GM21515 (cell line): ENCODE results near the gene MCF2.

ENCODE experiments used
- ATAC-seq: cut with Tn5 transposase; IDR thresholded peaks from one replicate; pipeline ENCODE4 v1.9.1; 2021; ENCODE audit not compliant: unreplicated experiment

MCF2 gene

DNA sequence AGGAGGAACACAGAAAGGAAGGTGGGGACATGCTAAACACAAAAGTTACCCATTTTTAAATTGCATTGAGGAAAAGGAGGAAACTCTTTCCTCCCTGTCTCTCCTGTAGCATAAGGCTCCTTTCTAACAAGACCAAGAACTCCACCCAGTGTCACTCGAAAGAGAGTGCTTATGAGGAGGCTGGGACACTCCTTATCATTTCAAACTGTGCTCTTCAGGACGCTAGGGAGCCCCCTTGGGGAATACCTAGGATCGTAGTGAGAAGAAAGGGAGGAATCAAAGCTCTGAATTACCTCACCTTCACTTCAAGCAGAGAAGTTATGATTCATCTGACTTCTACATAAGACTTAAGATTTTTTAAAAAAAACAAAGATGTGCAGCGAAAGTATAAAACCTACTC lies 111.9 kb downstream of the MCF2 start:
- ATAC-seq, result no peak

- ATAC-seq, result no peak
These were observed 122.4 kb downstream of the MCF2 start for GRCh38 chrX:139585613-139586012.

GRCh38 chrX:139581068-139581467 lies 126.9 kb downstream of the MCF2 start:
- ATAC-seq, result no peak

DNA sequence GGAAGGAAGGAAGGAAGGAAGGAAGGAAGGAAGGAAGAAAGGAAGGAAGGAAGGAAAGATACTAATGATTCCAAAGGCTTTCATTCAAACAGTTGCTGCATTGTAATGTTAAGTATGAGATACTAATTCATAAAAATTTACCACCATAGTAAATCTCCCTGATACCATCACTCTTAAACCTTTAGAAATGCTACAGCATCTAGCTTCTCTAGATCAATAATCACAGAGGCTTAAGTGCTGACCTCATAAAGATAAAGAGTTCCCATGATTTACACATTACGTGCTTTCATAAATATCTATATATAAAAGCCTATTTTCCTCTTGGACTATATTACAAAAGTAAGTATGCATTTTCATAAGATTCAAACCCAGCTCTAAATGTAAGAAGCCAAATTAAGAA lies 141.0 kb downstream of the MCF2 start:
- no peak for ATAC-seq

DNA sequence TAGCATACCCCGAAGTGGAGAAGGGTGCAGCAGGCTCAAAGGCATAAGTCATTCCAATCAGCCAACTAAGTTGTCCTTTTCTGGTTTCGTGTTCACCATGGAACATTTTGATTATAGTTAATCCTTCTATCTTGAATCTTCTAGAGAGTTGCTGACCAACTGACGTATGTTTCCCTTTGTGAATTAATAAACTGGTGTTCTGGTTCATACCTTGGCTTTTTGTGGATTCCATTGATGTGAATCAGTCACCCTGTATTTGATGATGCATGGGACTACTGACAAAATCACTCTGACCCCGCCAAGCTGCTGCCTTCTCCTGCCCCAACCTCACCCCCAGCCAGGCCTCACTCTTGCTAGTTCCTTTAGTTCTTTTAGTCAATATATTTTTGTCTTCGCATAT lies 144.7 kb downstream of the MCF2 start:
- no peak for ATAC-seq

DNA sequence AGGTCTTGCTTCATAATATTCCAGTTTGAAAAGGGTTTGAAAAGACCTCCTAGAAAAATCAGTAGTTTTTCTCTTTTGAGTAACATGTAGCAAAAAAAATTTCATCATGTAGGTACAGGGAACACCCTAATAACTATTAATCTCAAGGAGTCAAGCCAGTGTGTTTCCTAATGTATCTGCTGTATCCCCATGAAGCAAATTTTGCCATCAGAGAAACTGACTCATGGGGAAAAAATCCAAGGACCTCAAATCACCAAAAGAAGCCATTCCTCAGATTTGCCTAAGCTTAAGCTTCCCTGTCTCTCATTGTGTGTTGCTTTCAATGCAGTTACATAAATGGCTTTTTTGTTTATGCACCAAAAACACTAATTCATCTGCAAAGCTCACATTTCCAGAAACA lies 147.7 kb downstream of the MCF2 start:
- ATAC-seq, result no peak

DNA sequence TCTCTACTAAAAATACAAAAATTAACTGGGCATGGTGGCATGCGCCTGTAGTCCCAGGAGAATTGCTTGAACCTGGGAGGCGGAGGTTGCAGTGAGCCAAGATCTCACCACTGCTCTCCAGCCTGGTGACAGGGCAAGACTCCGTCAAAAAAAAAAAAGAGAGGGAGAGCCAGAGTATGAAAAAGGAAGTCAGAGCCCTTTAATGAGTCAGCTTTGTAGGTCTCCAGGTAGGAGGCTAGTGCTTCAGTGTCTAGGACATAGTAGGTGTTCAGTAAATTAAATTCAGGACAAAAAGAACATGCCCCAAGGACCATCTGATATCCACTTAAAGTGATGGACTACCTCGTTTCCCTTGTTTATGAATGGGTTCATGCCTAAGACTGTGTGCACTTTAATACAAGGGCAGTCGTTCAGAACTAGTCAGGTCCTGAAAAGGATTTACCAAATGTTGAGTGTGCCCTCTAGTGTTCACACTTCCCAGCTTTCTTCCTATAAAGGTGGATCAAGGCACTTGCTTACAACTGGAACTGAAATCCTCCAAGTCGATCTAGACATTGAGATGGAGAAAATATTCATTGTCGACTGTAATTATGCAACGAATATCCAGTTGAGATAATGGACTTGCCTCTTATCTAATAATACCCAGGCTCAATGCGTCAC lies 148.5 kb downstream of the MCF2 start:
- peak; percentile 80 for ATAC-seq

GRCh38 chrX:139554991-139555675 lies 152.8 kb downstream of the MCF2 start:
- ATAC-seq, result no peak

DNA sequence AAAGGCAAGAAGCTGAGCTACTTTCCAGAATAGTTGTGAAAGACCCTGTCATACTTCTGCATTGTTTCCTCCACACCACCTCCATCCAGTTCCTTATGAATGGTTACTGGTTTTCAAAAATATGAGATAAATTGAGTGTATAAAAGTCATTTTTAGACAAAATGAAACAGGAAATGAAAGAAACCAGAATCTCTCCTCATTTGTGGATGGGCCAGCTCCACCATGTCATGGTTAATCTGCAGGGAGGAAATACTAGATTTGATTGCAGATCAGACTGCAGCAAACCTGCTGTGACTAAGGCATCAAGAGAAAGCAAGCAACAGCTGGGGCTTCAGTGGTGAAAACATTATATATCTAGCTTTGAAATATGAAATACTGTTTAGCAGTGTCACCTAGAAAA lies 153.6 kb downstream of the MCF2 start:
- ATAC-seq, result peak; percentile 49

DNA sequence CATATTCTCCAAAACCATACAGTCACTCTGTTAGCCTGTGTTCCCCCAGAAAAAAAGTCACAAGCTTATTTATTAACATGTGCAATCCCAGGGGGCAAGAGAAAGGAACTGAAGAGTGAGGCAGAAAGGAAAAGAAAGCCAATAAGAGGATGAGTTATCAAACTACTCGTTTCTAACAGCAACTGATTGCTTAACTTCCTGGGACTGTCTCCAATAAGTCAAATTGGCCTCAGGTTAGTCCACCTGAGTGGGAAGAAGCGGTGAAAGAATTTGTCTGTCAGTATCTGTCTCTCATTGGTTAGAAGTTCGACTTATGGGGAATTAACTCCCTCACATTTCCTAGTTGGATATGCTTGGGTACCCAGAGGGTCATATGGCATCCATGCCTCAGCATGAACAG lies 163.4 kb downstream of the MCF2 start:
- ATAC-seq, result no peak

DNA sequence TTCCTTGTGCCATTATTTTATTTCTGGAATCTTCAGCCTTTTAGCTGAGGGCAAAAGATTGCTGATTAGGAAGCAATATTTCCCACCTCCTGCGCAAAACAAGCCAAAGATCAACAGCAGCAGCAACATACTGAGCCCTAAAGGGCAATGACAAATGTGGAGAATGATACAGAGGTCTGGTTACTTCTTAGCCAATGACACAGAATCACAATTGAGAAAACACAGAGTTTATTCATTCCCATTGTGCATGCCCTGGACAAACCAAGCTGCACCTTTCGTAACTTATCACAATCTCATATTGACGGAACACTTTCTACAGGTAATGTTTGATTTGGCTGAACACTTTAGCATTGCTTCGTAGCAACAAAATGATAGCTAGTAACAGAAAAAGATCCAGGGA lies 164.0 kb downstream of the MCF2 start:
- no peak for ATAC-seq

DNA sequence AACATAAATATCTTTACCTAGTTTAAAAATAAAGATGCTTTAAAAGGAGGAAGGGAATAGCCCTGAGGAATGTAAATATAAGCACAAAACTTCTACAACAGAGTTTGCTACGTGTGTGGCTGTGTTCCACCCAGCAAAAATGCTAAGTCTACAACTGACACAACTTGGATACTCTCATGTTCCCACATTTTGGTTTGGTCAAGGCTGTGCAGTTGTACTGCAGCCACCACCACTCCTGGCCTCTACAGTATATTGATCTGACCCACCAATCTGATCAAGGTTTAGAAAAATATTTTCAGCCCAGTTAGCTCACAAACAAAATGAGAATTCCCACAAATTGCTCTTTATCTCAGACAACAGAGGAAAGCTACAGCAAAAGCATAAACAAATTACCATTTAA lies 165.3 kb downstream of the MCF2 start:
- no peak for ATAC-seq

- no peak for ATAC-seq
These were observed 168.8 kb downstream of the MCF2 start for GRCh38 chrX:139538907-139539790.

DNA sequence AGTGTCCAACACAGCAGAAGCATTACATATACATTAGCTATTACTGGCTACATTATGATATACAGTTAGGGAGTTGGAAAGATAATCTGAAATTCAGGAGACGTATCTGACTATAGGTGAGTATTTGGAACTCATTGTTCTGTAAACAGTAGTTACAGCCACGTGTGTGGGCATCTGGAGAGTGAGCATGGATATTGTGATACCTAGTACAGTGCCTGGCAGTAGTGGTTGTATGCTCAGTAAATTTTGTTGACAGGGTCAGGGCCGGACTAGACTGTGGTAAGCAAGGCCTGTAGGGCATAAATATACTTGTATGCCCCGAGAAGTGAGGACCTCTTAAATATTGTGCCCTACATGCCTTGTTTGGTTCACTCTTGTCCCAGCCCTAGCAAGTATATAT lies 174.5 kb downstream of the MCF2 start:
- ATAC-seq, result no peak

GRCh38 chrX:139532834-139533233 lies 175.1 kb downstream of the MCF2 start:
- ATAC-seq, result no peak
